T47D (cell line): Measurements from ENCODE around the gene SLC35F6.
"Not testable (repeated sequence)": the region's sequence is repeated elsewhere in the genome, so short reads cannot be mapped to it uniquely, and the experiment has no call there.

Experiments used
- DNase-seq, 2 experiments: peaks; one replicate each; pipeline versions ENCODE4 v3.0.0 to v3.0.0-alpha.2; 2011 to 2012; ENCODE audit warnings: low read depth in 1 of 2, low spot score in 1 of 2
- JUND ChIP-seq: IDR thresholded peaks from 2 replicates; pipeline ENCODE4 v1.6.1; 2012; ENCODE audit warnings: low read depth
- in situ Hi-C: cut with HindIII; loops from 2 replicates; pipeline ENCODE4 v1.10.0; 2016; ENCODE audit warnings: low sequenced_read_pairs, low pct_unique_long_range_greater_than_20kb

The SLC35F6 gene

DNA sequence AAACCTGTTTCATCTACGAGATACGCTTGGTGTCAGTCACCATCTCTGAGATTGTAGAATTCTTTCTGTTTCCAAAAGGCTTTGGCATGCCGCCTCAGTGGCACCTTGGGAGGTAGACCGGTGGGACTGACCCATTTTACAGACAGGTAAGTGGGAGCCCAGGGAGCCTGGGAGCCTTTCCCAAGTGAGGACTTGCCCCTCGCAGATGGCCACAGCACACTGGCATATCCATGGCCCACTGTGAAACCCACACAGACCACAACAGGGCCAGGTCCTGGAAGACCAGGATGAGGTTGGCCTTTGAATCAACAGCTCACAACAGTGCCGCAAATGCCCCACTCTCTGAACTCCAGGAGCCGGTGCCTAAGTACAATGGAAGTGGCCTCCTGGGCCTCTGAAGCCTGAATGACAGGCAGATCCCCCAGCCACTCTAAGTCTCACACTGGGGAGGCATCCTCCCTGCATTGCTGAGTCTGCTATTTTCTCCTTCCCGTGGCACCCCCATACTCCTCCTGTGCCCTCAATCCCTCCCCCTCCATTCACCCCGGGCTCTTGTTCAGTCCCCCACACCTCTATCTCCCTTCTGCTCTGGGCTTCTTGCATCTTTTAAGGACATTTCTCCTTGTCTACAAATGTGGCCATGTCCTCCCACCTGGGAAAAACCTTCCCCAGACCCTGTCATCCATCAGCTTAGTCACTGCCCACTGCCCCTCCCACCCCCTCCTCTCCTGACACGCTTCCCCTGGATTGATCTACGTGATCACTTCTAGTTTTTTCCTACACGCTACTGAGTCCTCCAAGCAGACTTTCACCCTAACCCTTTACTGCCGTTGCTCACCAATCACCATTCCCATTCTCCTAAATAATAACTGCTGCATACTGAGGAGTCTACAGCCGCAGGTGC lies 48.0 kb downstream of the SLC35F6 start:
- TF ChIP-seq JUND = no peak
- no peak for DNase-seq
- in situ Hi-C loops = no loop called here

- in situ Hi-C loops = no loop called here
- TF ChIP-seq JUND = no peak
- DNase-seq = no peak
These were observed 48.6 kb downstream of the SLC35F6 start for GRCh38 chr2:26812731-26813130.

GRCh38 chr2:26814072-26814765 lies 50.1 kb downstream of the SLC35F6 start:
- DNase-seq, in situ Hi-C loops: not testable (repeated sequence)

GRCh38 chr2:26816893-26817292 lies 52.8 kb downstream of the SLC35F6 start:
- in situ Hi-C loops = no loop called here

DNA sequence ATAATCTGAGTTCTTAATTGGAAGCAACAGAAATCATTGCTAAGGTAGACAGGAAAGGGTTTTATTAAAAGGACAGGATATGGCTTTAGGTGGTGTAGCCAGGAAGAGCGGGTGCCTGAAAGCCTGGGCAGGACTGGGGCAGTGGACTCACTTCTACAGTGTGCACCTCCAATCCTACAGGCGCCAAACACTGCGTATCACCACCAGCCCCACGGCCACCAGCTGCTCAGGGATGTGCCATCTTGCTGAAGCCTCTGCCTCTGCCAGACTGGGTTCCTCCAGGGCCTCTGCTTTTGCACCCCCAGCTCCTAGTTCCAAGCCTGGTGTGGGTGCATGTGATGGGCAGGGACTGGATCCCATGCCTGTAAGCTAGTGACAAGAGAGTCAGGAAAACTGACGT lies 54.2 kb downstream of the SLC35F6 start:
- no peak for DNase-seq
- TF ChIP-seq JUND = no peak
- in situ Hi-C loops = no loop called here

More at GRCh38 chr2:26816893-26817292, 52.8 kb downstream of the SLC35F6 start:
- no peak for TF ChIP-seq JUND
- peak; percentile 46 to 79 for DNase-seq

- no peak for DNase-seq
- in situ Hi-C loops = no loop called here
These were observed 54.9 kb downstream of the SLC35F6 start for GRCh38 chr2:26818972-26819371.

GRCh38 chr2:26820932-26821331 lies 56.8 kb downstream of the SLC35F6 start:
- DNase-seq = peak in 1 of 2 experiments; percentile 5
- no peak for TF ChIP-seq JUND
- in situ Hi-C loops = no loop called here

More at GRCh38 chr2:26818972-26819371, 54.9 kb downstream of the SLC35F6 start:
- TF ChIP-seq JUND = no peak

- in situ Hi-C loops = no loop called here
- no peak for TF ChIP-seq JUND
- DNase-seq = no peak
These were observed 58.8 kb downstream of the SLC35F6 start for GRCh38 chr2:26822877-26823276.
